PC-9 (cell line): ENCODE data around the gene TSPAN32. TPM values are rescaled to one million over a fixed set of nuclear protein-coding genes. Genes with fewer than 3 reads are reported as not detected.
A peak's percentile ranks its signal among the peaks of the same experiment; 100 is the strongest.

Source experiments
- BruUV-seq: library from RNA; stranded (reverse); fragments of 400-500 nt; replicated peaks from 2 replicates; lab custom pipeline; 2021; lab: Mats Ljungman, UMichigan
- CTCF ChIA-PET: fragments of 300-600 bp; sonication (Branson Sonifier 250); formaldehyde crosslinking; loops from one replicate; lab custom pipeline; 2022; ENCODE audit warnings: antibody characterized with exemption; lab: Charles Lee
- POLR2A ChIA-PET: fragments of 300-600 bp; sonication (Branson Sonifier 250); formaldehyde crosslinking; loops from one replicate; lab custom pipeline; 2022; ENCODE audit warnings: antibody characterized with exemption; ENCODE audit not compliant: unreplicated experiment; lab: Charles Lee
- DNase-seq, 2 experiments: peaks; one replicate each; pipeline versions ENCODE4 v3.0.0 to v3.0.0-alpha.2; 2015 to 2022; ENCODE audit warnings: mixed read lengths in 1 of 2
- H2AFZ ChIP-seq: fragments of 200-600 bp; sonication (generic); 2 replicates; pipeline ENCODE4 v1.8.1; 2017; ENCODE audit warnings: antibody characterized with exemption
- H3F3A ChIP-seq: fragments of 200-600 bp; sonication (generic); 2 replicates; pipeline ENCODE4 v1.8.1; 2017; ENCODE audit warnings: antibody characterized with exemption, mild to moderate bottlenecking, low read depth; ENCODE audit not compliant: insufficient read depth
- H3K27ac ChIP-seq: fragments of 200-600 bp; sonication (generic); 2 replicates; pipeline ENCODE4 v1.6.1; 2016; ENCODE audit warnings: mixed run types
- H3K27me3 ChIP-seq: fragments of 200-600 bp; sonication (generic); 2 replicates; pipeline ENCODE4 v1.6.1; 2016; ENCODE audit warnings: low read depth, mixed run types; ENCODE audit not compliant: insufficient read depth
- H3K36me3 ChIP-seq: fragments of 200-600 bp; sonication (generic); 2 replicates; pipeline ENCODE4 v1.6.1; 2016; ENCODE audit warnings: low read depth, mixed run types
- H3K4me1 ChIP-seq: fragments of 200-600 bp; sonication (generic); replicated peaks from 2 replicates; pipeline ENCODE4 v1.6.1; 2016; ENCODE audit warnings: mixed run types; ENCODE audit not compliant: insufficient read depth
- H3K4me2 ChIP-seq: fragments of 200-600 bp; sonication (generic); 2 replicates; pipeline ENCODE4 v1.6.1; 2017; ENCODE audit warnings: mixed run types
- H3K4me3 ChIP-seq: fragments of 200-600 bp; sonication (generic); 2 replicates; pipeline ENCODE4 v1.6.1; 2016; ENCODE audit warnings: mixed run types
- H3K79me2 ChIP-seq: fragments of 200-600 bp; sonication (generic); 2 replicates; pipeline ENCODE4 v1.6.1; 2017; ENCODE audit warnings: low read depth, mixed run types
- H3K9me2 ChIP-seq: fragments of 200-600 bp; sonication (generic); 2 replicates; pipeline ENCODE4 v1.8.1; 2017; ENCODE audit warnings: mild to moderate bottlenecking; ENCODE audit not compliant: insufficient read depth
- H3K9me3 ChIP-seq: fragments of 200-600 bp; sonication (generic); 2 replicates; pipeline ENCODE4 v1.8.1; 2016; ENCODE audit warnings: low read depth; ENCODE audit not compliant: insufficient read depth
- H4K20me1 ChIP-seq: fragments of 200-600 bp; sonication (generic); 2 replicates; pipeline ENCODE4 v1.8.1; 2017; ENCODE audit not compliant: insufficient read depth
- EZH2 ChIP-seq: fragments of 200-600 bp; sonication (generic); IDR thresholded peaks from 2 replicates; pipeline ENCODE4 v1.8.0; 2017; ENCODE audit warnings: antibody characterized with exemption, low read depth
- intact Hi-C: fragments of 100-400 bp; cut with micrococcal nuclease; formaldehyde crosslinking; loops from one replicate; pipeline ENCODE4 v1.10.0; 2022; ENCODE audit not compliant: unreplicated experiment
- total RNA-seq: library from RNA; stranded (reverse); gene quantifications from 2 replicates; pipeline ENCODE4 v1.2.3, GENCODE V29; 2021
- TF ChIP-seq, protein P1 (sequence below): fragments of 200-600 bp; sonication (generic); conservative IDR thresholded peaks from 2 replicates; pipeline ENCODE4 v1.6.1; 2017; ENCODE audit warnings: mixed run types, antibody characterized with exemption, mild to moderate bottlenecking, moderate library complexity

TSPAN32 gene
- total RNA-seq, 1 experiment from 2014 or later, result not detected

DNA sequence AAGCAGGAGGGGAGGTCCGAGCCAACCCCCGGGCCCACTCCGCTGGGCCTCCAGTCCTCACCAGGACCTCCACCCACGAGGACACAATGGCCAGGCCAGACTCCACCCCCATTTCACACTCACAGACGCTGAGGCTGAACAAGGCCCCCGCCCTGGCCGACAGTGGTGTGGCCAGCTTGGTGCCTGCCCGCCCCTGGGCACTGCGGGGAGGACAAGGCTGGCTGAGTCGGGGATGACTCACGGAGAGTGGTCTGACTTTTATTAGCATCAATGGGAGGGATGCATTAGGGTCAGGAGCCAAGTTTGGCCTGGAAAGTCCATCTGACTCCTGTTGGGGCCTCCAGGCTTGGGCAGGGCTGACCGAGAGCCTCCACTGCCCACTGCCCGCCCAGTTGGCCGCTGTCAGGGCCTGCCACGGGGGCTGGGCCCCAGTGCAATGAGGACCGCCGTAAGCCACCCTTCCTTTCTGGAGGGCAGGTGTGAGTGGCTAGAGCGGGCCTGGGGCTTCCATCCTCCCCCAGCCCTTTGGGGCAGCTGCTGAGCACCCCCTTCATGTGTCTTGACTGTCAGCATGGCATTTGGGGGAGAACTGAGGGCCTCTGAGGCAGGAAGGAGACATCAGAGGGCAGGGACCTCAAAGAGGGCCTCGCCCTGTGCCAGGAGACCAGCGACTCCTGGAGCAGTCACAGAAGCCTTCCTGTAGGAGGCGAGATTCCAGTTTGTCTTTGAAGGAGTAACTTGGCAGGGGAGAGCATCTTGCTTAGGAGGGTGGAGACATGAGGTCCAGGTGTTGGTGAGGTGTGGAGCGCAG, 10.6 kb downstream of the TSPAN32 start:
- Histone ChIP-seq H3K9me2 (no peaks in the 10 kb centered on the region), H2AFZ (no peak overlapping the region), H3K4me3 (no peak overlapping the region), H3K4me1 (peaks cover 8% of the 10 kb centered on the region), H3K4me2 (peak overlapping the region; percentile 7; the same call in 1 of the 2 replicates), H3K36me3 (no peaks in the 10 kb centered on the region), H3K79me2 (no peaks in the 10 kb centered on the region), H3K27ac (0 out of 2 replicates have a peak overlapping the region, but pooled peaks have one; percentile 9), H4K20me1 (no peaks in the 10 kb centered on the region), H3K9me3 (no peaks in the 10 kb centered on the region), H3K27me3 (no peaks in the 10 kb centered on the region), H3F3A (no peaks in the 10 kb centered on the region)
- intact Hi-C loops, result no loop called here
- BruUV-seq, result no TSS peak
- ChIA-PET POLR2A (no interaction called here), CTCF (interaction anchor here (0.5 kb wide), 1 partner anchor 78 kb away, joined by 9 read pairs; no protein-coding TSS in a partner anchor)
- TF ChIP-seq, protein P1, sequence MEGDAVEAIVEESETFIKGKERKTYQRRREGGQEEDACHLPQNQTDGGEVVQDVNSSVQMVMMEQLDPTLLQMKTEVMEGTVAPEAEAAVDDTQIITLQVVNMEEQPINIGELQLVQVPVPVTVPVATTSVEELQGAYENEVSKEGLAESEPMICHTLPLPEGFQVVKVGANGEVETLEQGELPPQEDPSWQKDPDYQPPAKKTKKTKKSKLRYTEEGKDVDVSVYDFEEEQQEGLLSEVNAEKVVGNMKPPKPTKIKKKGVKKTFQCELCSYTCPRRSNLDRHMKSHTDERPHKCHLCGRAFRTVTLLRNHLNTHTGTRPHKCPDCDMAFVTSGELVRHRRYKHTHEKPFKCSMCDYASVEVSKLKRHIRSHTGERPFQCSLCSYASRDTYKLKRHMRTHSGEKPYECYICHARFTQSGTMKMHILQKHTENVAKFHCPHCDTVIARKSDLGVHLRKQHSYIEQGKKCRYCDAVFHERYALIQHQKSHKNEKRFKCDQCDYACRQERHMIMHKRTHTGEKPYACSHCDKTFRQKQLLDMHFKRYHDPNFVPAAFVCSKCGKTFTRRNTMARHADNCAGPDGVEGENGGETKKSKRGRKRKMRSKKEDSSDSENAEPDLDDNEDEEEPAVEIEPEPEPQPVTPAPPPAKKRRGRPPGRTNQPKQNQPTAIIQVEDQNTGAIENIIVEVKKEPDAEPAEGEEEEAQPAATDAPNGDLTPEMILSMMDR, result no peak; the same call in 1 of the 2 replicates
- no peak for TF ChIP-seq EZH2
- DNase-seq, result peak in 1 of 2 experiments; percentile 37

DNA sequence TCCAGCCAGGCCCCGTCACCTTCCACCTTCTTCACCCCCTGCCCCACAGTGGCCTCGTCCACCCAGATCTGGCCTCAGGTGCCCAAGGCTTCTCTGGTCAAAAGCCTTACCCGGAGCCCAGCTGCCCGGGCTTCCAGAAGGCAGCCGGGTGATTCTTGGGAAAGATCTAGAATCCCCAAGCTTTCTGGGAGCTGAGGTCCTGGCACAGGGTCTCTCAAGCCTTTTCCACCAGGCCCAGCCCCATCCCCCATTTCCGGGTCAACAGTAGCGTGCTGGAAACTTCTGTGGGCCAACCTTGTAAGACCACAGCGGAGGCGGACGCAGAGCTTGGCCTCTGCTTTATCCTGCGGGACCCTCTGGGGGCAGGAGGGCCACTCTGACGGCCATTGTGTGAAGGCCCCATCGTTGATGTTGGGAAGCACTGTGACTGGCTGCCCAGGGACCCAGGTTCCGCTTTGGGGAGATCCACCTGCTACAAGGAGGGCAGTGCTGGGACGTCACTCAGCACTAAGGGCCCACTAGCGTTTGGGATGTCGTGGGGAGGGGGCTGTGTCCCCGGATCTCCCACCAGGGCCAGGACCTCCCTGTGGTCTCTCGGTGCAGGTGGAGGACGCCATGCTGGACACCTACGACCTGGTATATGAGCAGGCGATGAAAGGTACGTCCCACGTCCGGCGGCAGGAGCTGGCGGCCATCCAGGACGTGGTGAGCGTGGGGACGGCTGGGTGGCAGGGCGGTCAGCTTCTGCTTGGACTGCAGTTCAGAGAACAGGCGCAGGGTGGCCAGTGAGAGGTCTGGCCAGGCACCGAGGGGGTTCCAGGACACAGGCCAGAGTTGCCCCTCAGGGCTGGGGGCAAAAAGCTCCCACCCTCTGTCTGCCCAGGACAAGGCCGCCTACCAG, 11.5 kb downstream of the TSPAN32 start:
- no peak overlapping the region for H2AFZ ChIP-seq
- CTCF ChIA-PET, result no interaction called here
- no peaks in the 10 kb centered on the region for H3K9me3 ChIP-seq
- BruUV-seq, result no TSS peak
- H3K36me3 ChIP-seq, result no peaks in the 10 kb centered on the region
- no peaks in the 10 kb centered on the region for H3K9me2 ChIP-seq
- no peak for DNase-seq
- no peak overlapping the region for H3K4me3 ChIP-seq
- intact Hi-C loops, result no loop called here
- peaks cover 8% of the 10 kb centered on the region for H3K4me1 ChIP-seq
- 0 out of 2 replicates have a peak, but pooled peaks cover 4% of the 10 kb centered on the region for H3K27me3 ChIP-seq
- H3K79me2 ChIP-seq, result no peaks in the 10 kb centered on the region
- no peak overlapping the region for H3K27ac ChIP-seq
- no peaks in the 10 kb centered on the region for H3F3A ChIP-seq
- TF ChIP-seq, protein P1, result no peak
- no peak for TF ChIP-seq EZH2
- H3K4me2 ChIP-seq, result no peak overlapping the region
- POLR2A ChIA-PET, result no interaction called here
- no peaks in the 10 kb centered on the region for H4K20me1 ChIP-seq

DNA sequence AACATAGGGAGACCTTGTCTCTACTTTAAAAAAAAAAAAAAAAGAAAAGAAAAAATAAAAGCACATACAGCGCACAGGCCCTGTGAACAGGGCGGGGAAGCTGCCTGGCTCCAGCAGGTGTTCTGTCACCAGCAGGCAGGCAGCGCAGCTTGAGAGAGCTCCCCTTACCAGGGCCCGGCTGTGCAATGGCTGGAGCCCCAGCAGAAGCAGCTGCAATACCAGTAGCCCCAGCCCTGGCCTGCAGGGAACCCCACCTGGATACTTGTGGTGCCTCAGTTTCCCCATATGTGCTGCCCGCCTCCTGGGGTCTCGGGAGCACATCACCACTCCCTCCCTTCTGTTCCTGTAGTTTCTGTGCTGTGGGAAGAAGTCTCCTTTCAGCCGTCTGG, 12.3 kb downstream of the TSPAN32 start:
- Histone ChIP-seq H2AFZ (no peak overlapping the region), H3K79me2 (no peaks in the 10 kb centered on the region), H3K4me3 (no peak overlapping the region), H3K27me3 (0 out of 2 replicates have a peak, but pooled peaks cover 5% of the 10 kb centered on the region), H3K4me2 (no peak overlapping the region), H3K36me3 (no peaks in the 10 kb centered on the region), H3F3A (no peaks in the 10 kb centered on the region), H3K9me3 (no peaks in the 10 kb centered on the region), H3K4me1 (peaks cover 8% of the 10 kb centered on the region), H3K27ac (no peak overlapping the region), H3K9me2 (no peaks in the 10 kb centered on the region), H4K20me1 (no peaks in the 10 kb centered on the region)
- BruUV-seq, result no TSS peak
- POLR2A ChIA-PET, result no interaction called here
- CTCF ChIA-PET, result no interaction called here
- intact Hi-C loops, result no loop called here
- DNase-seq, result no peak
- no peak for TF ChIP-seq EZH2
- TF ChIP-seq, protein P1, result no peak
